ENCODE results near the gene SMYD3.

DNA sequence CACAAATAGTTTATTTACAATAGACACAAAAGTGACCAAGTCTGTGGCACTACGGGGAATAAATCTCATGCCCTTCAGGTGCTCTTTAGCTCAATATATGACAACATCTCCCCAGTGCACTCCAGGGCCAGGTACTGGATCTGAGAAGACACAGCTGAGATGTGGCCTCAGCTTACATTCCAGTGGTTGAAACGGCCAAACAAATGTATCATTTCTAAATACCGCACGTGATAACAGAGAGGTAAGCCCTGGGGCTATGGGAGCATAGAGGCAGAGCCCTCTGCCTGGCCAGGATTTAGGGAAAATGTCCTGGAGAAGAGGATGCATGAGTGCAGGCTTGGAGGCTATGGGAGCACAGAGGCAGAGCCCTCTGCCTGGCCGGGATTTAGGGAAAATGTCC, 630.5 kb downstream of the SMYD3 start:
- no peak for TF ChIP-seq POLR2A (IDR thresholded peaks at IDR 0.05)
- TF ChIP-seq, protein P1, sequence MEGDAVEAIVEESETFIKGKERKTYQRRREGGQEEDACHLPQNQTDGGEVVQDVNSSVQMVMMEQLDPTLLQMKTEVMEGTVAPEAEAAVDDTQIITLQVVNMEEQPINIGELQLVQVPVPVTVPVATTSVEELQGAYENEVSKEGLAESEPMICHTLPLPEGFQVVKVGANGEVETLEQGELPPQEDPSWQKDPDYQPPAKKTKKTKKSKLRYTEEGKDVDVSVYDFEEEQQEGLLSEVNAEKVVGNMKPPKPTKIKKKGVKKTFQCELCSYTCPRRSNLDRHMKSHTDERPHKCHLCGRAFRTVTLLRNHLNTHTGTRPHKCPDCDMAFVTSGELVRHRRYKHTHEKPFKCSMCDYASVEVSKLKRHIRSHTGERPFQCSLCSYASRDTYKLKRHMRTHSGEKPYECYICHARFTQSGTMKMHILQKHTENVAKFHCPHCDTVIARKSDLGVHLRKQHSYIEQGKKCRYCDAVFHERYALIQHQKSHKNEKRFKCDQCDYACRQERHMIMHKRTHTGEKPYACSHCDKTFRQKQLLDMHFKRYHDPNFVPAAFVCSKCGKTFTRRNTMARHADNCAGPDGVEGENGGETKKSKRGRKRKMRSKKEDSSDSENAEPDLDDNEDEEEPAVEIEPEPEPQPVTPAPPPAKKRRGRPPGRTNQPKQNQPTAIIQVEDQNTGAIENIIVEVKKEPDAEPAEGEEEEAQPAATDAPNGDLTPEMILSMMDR (IDR thresholded peaks at IDR 0.05) = no peak

Measured in adrenal gland (tissue), 5 donors.